GM21423 (cell line): ENCODE results near the gene DYSF.

ENCODE experiments used
- ATAC-seq: cut with Tn5 transposase; IDR thresholded peaks from one replicate; pipeline ENCODE4 v1.9.1; 2021; ENCODE audit warnings: mild to moderate bottlenecking, moderate library complexity; ENCODE audit not compliant: unreplicated experiment

DYSF gene

DNA sequence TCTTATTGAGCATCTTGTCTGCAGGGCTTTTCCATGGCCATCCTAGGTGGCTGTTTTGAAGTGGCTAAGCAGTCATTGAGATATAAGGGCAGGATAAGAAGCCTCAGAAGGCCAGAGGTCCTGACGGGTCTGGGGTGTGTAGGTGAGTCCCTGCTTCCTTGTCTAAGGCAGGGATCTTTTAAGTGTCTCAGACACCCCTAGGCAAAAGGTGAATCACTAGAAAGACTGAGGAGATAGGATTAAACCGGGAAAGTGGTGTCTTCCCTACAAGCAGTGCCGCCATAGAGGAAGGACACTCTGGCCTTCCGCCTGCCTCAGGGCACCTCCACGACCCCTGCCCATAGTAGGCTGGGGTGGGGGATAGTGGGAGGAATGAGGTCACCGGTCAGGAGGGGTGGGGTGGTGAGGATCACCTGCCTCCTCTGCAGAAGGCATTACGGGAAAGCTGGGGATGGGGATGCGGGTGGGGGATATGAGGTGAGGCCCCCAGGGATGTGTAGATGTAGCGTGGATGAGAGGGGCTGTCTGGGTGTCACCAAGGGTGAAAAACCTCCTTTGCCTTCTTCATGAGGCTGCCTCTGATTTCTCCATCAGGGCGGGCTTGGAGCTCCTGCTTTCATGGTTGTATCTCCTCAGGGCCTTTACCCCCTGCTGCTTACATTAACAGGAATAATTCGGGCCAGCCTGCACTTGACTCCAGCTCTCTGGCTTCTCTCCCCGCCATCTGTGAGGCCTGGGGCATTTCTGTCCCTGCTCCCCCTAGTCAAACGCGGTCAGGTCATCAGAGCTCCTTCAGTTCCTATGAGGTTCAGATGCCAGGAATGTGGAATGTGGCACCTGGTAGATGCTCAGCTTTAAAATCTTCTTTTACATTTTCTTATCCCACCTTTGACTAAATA lies 244.0 kb downstream of the DYSF start:
- ATAC-seq, result no peak

DNA sequence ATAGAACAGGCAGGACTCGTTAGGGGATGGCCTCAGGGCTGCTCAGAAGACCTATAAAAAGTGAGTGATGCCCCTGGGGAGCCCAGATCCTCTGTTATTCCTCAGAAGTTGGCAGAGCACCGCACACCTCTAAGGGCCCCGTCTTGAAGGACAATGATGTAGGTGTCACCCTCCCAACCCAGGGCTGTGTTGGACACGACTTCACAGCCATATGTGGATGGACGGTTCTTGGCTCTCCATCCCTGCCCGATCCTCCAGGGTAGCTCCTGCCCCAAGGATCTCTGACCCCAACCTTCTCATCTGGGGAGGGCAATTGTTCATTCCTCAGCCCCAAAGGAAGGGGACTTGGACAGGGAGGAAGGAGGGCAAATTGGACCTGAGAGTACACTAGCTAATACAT lies 246.1 kb downstream of the DYSF start:
- no peak for ATAC-seq

DNA sequence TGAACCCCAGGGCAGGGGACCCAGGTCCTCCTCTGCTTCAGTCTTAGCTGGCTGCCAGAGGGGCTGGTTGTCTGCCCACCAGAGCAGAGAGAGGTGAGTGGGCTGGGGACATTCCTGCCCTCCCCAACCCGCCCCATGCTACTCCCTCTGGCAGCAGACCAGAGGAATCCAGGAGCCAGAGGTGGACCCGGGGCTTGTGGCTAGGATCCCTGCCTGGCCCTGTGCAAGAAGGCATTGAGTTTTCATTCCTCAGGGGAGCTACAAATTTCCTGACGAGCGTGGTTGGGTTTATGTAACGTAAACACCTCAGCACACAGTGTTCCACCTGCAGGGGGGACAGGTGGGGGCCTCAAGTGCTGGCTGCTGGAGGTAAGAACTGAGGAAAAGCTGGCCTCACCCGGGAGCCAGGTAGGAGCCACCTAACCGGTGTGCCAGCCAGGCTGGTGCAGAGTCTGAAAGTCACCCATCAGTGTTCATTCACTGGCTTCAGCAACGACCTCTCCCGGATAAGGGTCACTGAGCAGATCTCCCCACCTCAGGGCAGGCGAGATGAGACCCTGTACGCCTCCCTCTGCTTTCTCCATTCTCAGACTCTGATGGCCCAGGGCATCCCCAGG lies 246.8 kb downstream of the DYSF start:
- no peak for ATAC-seq

DNA sequence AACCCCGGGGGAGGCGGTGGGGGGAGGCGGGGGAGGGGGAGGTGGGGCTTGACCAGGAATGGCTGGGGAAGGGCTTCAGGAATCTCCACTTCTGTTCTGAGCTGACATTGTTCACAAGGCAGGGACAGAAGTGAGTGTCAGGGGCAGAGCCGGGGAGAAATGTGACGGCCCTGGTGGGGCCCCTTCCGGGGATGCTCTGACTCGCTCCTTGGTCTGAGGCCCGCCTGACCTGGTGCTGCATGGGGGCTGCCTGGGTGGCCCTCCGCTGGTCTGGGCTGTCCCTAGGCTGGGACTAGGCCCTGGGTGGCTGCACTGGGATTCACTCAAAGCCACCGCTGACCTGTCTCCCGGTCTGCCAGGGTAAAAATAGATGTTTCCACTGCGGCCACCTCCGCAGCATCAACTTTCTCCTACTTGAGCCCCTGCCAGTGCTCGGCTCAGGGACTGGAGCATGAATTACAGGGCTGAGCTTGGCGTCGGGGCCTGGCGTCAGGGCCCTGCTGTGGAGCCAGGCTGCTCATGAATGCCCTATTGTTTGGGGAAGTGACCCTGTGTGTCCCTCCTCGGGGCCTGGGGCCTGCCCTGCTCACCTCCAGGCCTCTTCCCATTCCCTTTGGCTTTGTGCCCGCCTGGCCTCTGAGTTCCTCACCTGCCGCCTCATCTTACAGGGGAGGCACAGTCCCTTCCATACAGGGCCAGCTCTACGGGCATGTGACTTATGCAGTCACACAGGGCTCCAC lies 247.5 kb downstream of the DYSF start:
- no peak for ATAC-seq

GRCh38 chr2:71702071-71702970 lies 249.0 kb downstream of the DYSF start:
- no peak for ATAC-seq

GRCh38 chr2:71702971-71703898 lies 249.9 kb downstream of the DYSF start:
- ATAC-seq, result no peak

- no peak for ATAC-seq
These were observed 250.8 kb downstream of the DYSF start for GRCh38 chr2:71704131-71704561.

GRCh38 chr2:71704688-71705087 lies 251.3 kb downstream of the DYSF start:
- no peak for ATAC-seq

DNA sequence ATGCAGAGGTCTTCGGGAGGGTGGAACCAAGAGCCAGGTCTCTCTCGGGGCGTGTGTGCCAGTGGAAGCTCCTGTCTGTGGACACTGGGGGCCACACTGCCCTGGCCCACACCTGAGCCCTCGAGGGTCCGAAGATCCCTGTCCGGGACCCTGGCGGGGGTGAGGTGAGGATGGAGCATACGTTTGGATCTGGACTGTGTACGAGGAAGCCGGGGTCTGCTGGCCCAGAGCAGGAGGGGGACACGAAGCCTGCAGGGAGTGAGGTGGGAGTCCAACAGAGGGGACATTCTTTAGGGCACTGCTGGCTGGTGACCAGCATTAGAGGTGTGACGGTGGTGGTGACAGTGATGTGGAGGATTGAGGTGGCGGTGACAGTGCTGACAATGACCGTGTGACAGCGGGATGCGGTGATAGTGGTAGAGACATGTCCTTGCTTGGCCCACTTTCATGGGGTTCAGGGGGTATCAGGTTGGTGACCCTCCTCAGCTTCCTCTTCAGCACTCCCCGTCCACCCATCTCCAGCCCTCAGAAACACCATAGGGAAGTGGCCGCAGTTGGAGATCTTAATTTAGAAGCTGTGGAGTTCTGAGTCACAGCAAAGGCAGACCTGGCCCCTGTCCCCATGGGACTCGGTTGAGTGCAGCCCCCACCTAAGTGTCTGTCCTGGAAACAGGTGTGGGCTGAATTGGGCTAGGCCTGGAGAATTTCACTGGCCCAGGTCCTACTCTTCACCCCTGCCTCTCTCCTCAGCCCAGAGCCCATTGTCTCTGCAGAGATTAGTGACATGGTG lies 252.0 kb downstream of the DYSF start:
- ATAC-seq, result no peak

- ATAC-seq, result no peak
These were observed 252.8 kb downstream of the DYSF start for GRCh38 chr2:71706121-71706520.

DNA sequence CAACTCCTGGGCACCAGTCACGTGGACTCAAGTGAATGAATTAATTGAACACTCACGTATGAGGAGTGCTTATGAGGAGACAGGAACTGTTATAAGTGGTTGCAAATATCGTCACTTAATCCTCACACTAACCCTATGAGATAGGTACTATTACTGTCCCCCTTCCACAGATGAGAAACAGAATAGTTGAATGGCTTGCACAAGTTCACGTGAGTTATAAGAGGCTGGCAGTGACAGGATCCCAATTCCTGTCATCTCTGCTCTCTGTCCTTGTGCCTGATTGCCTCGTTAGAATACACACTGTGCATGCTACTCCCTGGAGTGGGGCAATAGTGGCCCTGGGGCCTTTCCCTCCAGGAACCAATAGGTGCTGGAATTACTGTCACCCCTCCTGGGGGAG lies 253.5 kb downstream of the DYSF start:
- ATAC-seq, result no peak

DNA sequence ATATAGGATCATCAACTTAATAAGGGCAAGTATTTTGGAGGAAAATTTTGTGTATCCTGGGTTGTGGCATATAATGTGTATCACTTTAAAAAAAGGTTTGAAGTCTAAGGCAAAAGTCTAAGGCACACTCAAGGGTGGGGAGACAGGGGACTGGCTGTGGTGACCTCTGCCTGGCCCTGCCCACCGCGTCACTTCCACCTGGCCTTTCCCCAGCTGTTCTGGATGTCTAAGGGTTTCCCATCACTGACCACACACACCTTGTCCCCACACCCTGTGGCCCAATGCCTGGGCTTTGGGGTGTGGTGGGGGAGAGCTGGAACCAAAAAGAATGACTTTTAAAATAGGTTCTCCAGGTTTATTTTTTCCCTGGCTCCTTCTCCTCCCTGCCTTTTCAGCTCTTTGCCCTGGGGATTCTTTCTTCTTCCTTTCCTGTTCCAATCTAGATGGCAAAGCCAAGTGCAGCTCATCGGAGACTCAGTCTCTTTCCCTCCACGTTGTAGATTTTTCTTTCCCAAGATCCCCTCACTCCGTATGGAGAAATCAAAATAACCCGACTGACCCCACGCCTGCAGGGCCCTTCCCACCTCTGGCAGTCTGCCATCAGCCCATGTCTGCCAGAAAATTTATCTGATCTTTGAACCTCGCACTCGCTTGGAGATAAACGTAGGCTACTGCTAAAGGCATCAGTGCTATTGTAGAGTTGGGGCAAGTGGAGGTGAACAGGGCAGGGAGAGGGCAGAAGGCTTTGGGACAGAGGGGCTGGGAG lies 257.2 kb downstream of the DYSF start:
- ATAC-seq, result no peak

DNA sequence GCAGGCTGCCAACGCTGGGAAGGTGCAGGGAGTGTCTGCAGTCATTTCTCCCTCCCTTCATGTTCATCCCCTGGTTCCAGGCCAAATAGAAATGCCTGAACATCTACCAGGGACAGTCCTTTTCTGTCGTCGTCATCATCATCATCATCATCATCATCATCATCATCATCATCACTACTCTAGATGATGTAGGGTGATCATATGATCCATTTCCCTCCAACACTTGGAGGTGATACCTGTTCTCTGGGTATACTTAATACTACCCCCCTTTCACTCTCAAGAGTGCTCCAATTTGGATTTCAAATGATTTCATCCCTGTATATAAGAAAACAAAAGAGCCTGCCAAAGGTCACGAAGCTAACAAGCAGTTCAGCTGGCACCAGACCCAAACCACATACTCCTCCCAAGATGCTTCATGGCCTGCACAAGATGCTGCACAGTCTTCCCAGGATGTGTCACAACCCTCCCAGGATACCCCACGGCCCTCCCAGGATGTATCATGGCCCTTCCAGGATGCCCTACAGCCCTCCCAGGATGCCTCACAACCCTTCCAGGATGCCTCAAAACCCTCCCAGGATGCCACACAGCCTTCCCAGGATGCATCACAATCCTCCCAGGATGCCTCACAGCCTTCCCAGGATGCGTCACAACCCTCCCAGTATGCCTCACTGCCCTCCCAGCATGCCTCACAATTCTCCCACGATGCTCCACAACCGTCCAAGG lies 257.9 kb downstream of the DYSF start:
- no peak for ATAC-seq

- no peak for ATAC-seq
These were observed 258.9 kb downstream of the DYSF start for GRCh38 chr2:71712158-71712818.

- ATAC-seq, result no peak
These were observed 260.5 kb downstream of the DYSF start for GRCh38 chr2:71713581-71714580.
